Breast epithelium (tissue), 4 donors: Measurements from ENCODE around the gene IDUA. TPM values are rescaled to one million over a fixed set of nuclear protein-coding genes. Genes with fewer than 3 reads are reported as not detected.
A peak's percentile ranks its signal among the peaks of the same experiment; 100 is the strongest.
"Not testable (repeated sequence)": the region's sequence is repeated elsewhere in the genome, so short reads cannot be mapped to it uniquely, and the experiment has no call there.

Experiments used
- DNase-seq, 2 donors: peaks; one replicate each; pipeline ENCODE4 v3.0.0-alpha.2; 2019; ENCODE audit warnings: low spot score in 2 of 2
- H3K27ac ChIP-seq, 2 donors: fragments of 200-600 bp; sonication (generic) in 1 of 2; one replicate each; pipeline ENCODE4 v1.5.1; 2016 to 2019; ENCODE audit warnings: mild to moderate bottlenecking in 1 of 2
- H3K27me3 ChIP-seq, 2 donors: fragments of 200-600 bp; sonication (generic) in 1 of 2; one replicate each; pipeline versions ENCODE4 v1.5.1 to v1.6.0; 2017 to 2019; ENCODE audit warnings: control low read depth in 1 of 2, mild to moderate bottlenecking in 1 of 2
- H3K36me3 ChIP-seq: fragments of 200-600 bp; one replicate; pipeline ENCODE4 v1.5.1; 2019
- H3K4me1 ChIP-seq, 2 donors: fragments of 200-600 bp; sonication (generic); one replicate each; pipeline ENCODE4 v1.5.1; 2016 to 2019; ENCODE audit warnings: control low read depth in 1 of 2
- H3K4me3 ChIP-seq, 3 donors: fragments of 200-600 bp; sonication (generic); 1 replicate in 2 of 3; 2 replicates in 1 of 3; pipeline ENCODE4 v1.5.1; 2016 to 2019; ENCODE audit warnings: mild to moderate bottlenecking in 3 of 3, moderate library complexity in 2 of 3
- H3K9me3 ChIP-seq, 2 donors: fragments of 200-600 bp; sonication (generic) in 1 of 2; one replicate each; pipeline ENCODE4 v1.5.1; 2016 to 2019; ENCODE audit warnings: control low read depth in 1 of 2
- CTCF ChIP-seq, 3 donors: fragments of 450-650 bp; IDR thresholded peaks; one replicate each; pipeline ENCODE4 v1.5.1; 2016 to 2017; ENCODE audit warnings: antibody characterized with exemption in 3 of 3, mild to moderate bottlenecking in 3 of 3, moderate library complexity in 3 of 3
- POLR2A ChIP-seq: fragments of 450-650 bp; IDR thresholded peaks from one replicate; pipeline ENCODE4 v1.6.1; 2016; ENCODE audit warnings: antibody characterized with exemption, mild to moderate bottlenecking, moderate library complexity
- POLR2AphosphoS5 ChIP-seq, 3 donors: sonication (generic); formaldehyde crosslinking; IDR thresholded peaks; one replicate each; pipeline ENCODE4 v1.6.1; 2017; ENCODE audit warnings: antibody characterized with exemption in 3 of 3
- intact Hi-C: fragments of 100-400 bp; cut with DNase I; formaldehyde crosslinking; loops from one replicate; pipeline ENCODE4 v1.15.1; 2023; ENCODE audit warnings: low total_unique reads
- total RNA-seq, 3 donors: library from RNA; depleted of rRNA; stranded (reverse); fragments of >200 nt; gene quantifications; one replicate each; pipeline ENCODE4 v1.1.0, GENCODE V29; 2016

Gene IDUA
- total RNA-seq, 3 donors from 2014 or later: 16.3 to 32.8 (median 28.2) TPM

DNA sequence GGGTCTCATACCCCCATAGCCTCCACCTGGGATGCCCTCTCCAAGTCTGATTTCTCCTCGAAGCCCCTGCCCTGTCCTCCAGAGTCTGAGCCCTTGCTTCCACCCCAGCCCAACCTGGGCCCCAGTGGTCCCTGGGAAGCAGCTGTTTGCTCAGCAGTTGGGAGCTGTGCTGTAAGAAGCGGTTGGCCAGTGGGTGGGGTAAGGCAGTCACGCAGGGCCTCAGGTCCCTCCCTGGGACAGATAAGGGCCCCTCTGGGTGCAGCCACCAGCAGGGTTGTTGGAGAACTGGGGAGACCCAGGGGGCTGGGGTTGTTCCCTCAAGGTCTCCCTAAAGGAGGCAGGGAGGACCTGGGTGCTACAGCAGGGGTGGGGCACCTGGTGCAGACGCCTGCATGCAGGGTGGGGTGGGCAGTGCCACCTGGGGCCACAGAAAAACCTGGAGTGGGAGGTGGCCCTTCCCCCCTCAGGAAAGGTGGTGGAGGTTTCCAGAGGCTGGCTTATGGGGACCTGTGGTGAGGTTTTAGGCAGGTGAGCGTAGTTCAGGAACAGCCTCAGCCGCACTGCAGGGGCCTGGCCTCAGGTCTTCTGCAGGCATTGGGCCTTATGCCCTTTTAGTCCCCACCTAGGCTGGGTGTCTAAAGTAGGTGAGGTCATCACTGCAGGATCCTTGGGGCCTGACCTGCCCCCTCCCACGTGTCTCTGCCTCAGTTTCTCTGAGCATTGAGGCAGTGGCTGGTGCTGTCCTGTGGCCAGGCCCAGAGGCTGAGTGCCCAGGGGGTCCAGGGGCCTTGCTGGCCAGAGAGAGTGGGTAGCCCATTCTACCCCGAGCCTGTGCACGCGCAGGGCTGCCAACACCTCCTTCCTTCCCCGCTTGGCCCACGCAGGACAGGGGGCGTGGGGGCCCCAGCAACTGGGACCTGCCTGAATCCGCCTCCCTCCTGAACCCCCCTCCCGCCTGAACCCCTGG, 9.5 kb downstream of the IDUA start:
- no peak overlapping the region for H3K27ac ChIP-seq
- H3K9me3 ChIP-seq: no peaks in the 10 kb centered on the region
- DNase-seq: no peak
- TF ChIP-seq CTCF (IDR thresholded peaks at IDR 0.05): no peak
- no peak for TF ChIP-seq POLR2A
- no peak for TF ChIP-seq POLR2AphosphoS5 (IDR thresholded peaks at IDR 0.05)
- no peaks in the 10 kb centered on the region for H3K4me1 ChIP-seq
- intact Hi-C loops: loop anchor here (10.0 kb wide), 1 partner anchor 322 kb away; the partner anchor contains the start of genes ATP5ME and MYL5
- H3K4me3 ChIP-seq: peak overlapping the region in 1 of 3 donors; percentile 65
- no peaks in the 10 kb centered on the region for H3K36me3 ChIP-seq
- H3K27me3 ChIP-seq: peaks cover 0 to 31% of the 10 kb centered on the region in 2 donors

GRCh38 chr4:996997-997374, 10.1 kb downstream of the IDUA start:
- Histone ChIP-seq H3K4me3 (peak overlapping the region in 2 of 3 donors; percentile 48 to 65), H3K9me3 (no peaks in the 10 kb centered on the region), H3K4me1 (no peaks in the 10 kb centered on the region), H3K27me3 (peaks cover 2 to 37% of the 10 kb centered on the region in 2 donors), H3K36me3 (no peaks in the 10 kb centered on the region), H3K27ac (no peak overlapping the region)
- DNase-seq: no peak
- intact Hi-C loops: loop anchor here (10.0 kb wide), 1 partner anchor 322 kb away; the partner anchor contains the start of genes ATP5ME and MYL5
- TF ChIP-seq POLR2A: no peak
- no peak for TF ChIP-seq CTCF (IDR thresholded peaks at IDR 0.05)
- no peak for TF ChIP-seq POLR2AphosphoS5 (IDR thresholded peaks at IDR 0.05)

DNA sequence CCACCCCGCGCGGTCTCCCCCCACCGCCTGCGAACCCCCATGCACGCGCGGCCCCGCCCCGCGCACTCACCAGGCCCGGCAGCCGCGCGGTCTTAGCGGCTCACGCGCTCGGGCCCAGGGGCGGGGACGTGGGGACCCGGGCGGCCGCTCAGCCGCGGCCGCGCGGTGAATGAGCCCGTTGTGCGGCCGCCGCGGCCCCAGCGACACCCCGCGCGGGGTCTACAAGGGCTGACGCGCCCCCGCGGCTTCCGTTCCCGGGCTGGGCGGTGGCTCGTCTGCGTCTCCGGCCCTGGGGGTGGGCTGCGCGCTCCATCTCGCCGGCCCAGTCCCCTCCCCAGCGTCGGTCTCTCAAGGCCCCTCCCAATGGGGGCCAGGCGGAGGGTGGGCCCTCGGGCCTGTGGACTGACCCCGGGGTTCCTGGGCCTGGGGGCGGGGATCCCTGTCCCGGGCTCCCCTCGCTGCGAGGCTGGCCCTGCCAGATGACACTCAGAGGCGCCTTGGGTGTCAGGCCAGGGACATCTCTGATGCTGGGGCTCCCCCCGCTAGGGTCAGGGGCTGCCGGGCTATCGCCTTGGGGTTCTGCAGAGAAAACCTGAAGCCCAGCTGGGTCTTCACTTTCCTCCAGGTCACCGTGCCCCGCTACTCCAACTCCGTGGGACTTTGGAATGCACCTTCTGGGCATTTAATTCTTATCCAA, 10.7 kb downstream of the IDUA start:
- TF ChIP-seq CTCF (IDR thresholded peaks at IDR 0.05) (no peak), POLR2AphosphoS5 (IDR thresholded peaks at IDR 0.05) (no peak), POLR2A (no peak)
- Histone ChIP-seq H3K4me3 (peak overlapping the region in 2 of 3 donors; percentile 48 to 65), H3K27me3 (peaks cover 4 to 43% of the 10 kb centered on the region in 2 donors), H3K4me1 (peaks cover 3 to 5% of the 10 kb centered on the region in 2 donors), H3K27ac (no peak overlapping the region), H3K36me3 (no peaks in the 10 kb centered on the region), H3K9me3 (no peaks in the 10 kb centered on the region)
- no peak for DNase-seq
- intact Hi-C loops: loop anchor here (10.0 kb wide), 1 partner anchor 323 kb away; the partner anchor contains the start of genes ATP5ME and MYL5

- intact Hi-C loops: loop anchor here (10.0 kb wide), 1 partner anchor 323 kb away; the partner anchor contains the start of genes ATP5ME and MYL5
- DNase-seq: no peak
- H3K4me3 ChIP-seq: peak overlapping the region in 1 of 3 donors; percentile 65
- H3K9me3 ChIP-seq: no peaks in the 10 kb centered on the region
- H3K4me1 ChIP-seq: peaks cover 8 to 9% of the 10 kb centered on the region in 2 donors
- H3K27me3 ChIP-seq: peaks cover 8 to 49% of the 10 kb centered on the region in 2 donors
- no peak for TF ChIP-seq POLR2AphosphoS5 (IDR thresholded peaks at IDR 0.05)
- no peak for TF ChIP-seq CTCF (IDR thresholded peaks at IDR 0.05)
- TF ChIP-seq POLR2A: no peak
- no peak overlapping the region for H3K27ac ChIP-seq
- H3K36me3 ChIP-seq: no peaks in the 10 kb centered on the region
These were observed 11.3 kb downstream of the IDUA start for GRCh38 chr4:998096-998691.

DNA sequence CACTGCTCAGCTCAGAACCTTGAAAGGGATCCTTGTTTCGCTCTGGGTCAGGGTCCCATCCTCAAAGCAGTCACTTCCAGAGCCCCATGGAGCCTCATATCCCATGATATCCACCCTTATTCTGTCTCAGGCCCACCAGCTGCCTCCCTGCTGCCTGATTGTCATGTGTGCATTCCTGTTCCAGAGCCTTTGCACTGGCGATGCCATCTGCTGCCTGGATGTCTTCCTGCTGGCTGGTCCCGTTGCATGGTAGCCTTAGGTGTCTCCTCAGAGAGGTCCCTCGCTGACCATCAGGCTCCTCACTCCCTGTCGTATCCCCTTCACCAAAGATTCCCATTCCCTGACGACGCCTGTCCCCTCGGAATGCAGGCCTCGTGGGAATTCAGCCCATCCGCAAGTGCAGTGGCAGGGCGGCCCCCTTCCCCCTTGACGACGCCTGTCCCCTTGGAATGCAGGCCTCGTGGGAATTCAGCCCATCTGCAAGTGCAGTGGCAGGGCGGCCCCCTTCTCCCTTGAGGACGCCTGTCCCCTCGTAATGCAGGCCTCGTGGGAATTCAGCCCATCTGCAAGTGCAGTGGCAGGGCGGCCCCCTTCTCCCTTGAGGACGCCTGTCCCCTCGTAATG, 12.5 kb downstream of the IDUA start:
- not testable (repeated sequence) for H3K27ac ChIP-seq, H3K4me1 ChIP-seq, H3K4me3 ChIP-seq, DNase-seq, H3K36me3 ChIP-seq, H3K9me3 ChIP-seq
- intact Hi-C loops: loop anchor here (10.0 kb wide), 1 partner anchor 325 kb away; the partner anchor contains the start of genes ATP5ME and MYL5
- peaks cover 13 to 61% of the 10 kb centered on the region in 2 donors for H3K27me3 ChIP-seq
